Naive B cell (primary cell): ENCODE data around the gene FAM20A. TPM values are rescaled to one million over a fixed set of nuclear protein-coding genes. Genes with fewer than 3 reads are reported as not detected.

Experiments
- ATAC-seq, 2 donors: fragments of 150-1000 bp; cut with Tn5 transposase; 2 replicates each; pipeline ENCODE4 v1.10.0; 2021; ENCODE audit warnings: low read depth in 2 of 2, mild to moderate bottlenecking in 2 of 2, moderate library complexity in 2 of 2
- DNase-seq: peaks from one replicate; pipeline ENCODE4 v3.0.0; 2022
- H3K27ac Mint-ChIP-seq, 6 donors: one replicate each; pipeline ENCODE4 v1.8.0; 2020 to 2022; ENCODE audit warnings: mild to moderate bottlenecking in 6 of 6, mixed read lengths in 6 of 6, moderate library complexity in 5 of 6, inconsistent platforms in 2 of 6
- H3K27me3 Mint-ChIP-seq, 3 donors: one replicate each; pipeline ENCODE4 v1.8.0; 2021 to 2022; ENCODE audit warnings: mixed read lengths in 3 of 3, mild to moderate bottlenecking in 1 of 3
- H3K36me3 Mint-ChIP-seq, 2 donors: one replicate each; pipeline ENCODE4 v1.8.0; 2020 to 2022; ENCODE audit warnings: mixed read lengths in 2 of 2, inconsistent platforms in 1 of 2, mild to moderate bottlenecking in 1 of 2
- H3K4me1 Mint-ChIP-seq, 3 donors: one replicate each; pipeline ENCODE4 v1.8.0; 2020 to 2022; ENCODE audit warnings: mixed read lengths in 3 of 3, inconsistent platforms in 1 of 3, mild to moderate bottlenecking in 1 of 3, moderate library complexity in 1 of 3
- H3K4me3 Mint-ChIP-seq, 8 donors: one replicate each; pipeline ENCODE4 v1.8.0; 2020 to 2022; ENCODE audit warnings: mild to moderate bottlenecking in 8 of 8, mixed read lengths in 8 of 8, moderate library complexity in 8 of 8, inconsistent platforms in 2 of 8
- H3K9me3 Mint-ChIP-seq, 7 donors: one replicate each; pipeline ENCODE4 v1.8.0; 2020 to 2022; ENCODE audit warnings: mixed read lengths in 7 of 7, mild to moderate bottlenecking in 5 of 7, inconsistent platforms in 2 of 7, moderate library complexity in 1 of 7
- polyA plus RNA-seq, 6 donors: library from polyadenylated mRNA; unstranded; fragments of 300-500 nt; fragmentation: Illumina TruSeq; gene quantifications; one replicate each; pipeline ENCODE4 v1.2.3, GENCODE V29; 2021; ENCODE audit warnings: low read depth in 6 of 6

The FAM20A gene
- polyA plus RNA-seq, 6 donors from 2014 or later: 0.11 to 0.13 TPM; not detected in 4

DNA sequence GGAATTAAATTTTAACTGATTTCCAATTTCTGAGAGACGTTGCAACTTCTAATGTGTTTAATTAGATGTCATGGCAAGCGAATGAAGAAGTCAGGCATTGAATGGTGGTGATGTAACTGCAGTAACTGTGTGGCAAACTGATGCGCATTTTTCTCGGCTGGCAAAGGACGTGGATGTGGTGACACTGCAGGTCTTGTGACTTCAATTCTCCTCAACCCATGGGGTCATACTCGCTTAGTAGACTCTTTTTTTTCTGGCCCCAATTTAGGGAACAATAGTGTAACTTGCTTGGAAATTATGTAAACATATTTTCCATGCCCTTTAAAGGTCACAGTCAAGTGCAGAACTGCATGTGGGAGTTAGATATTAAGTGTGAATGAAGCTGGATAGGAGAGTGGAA, 1.9 kb upstream of the FAM20A start:
- peak overlapping the region in 1 of 8 donors; percentile 2 for H3K4me3 Mint-ChIP-seq
- ATAC-seq (no peak), DNase-seq (no peak)
- H3K27me3 Mint-ChIP-seq: peaks cover 48 to 65% (median 63%) of the 10 kb centered on the region in 3 donors
- no peak overlapping the region for H3K27ac Mint-ChIP-seq
- H3K4me1 Mint-ChIP-seq: peaks cover 5 to 11% (median 6%) of the 10 kb centered on the region in 3 donors
- H3K36me3 Mint-ChIP-seq: peaks cover 0 to 12% of the 10 kb centered on the region in 2 donors
- peaks cover 9 to 21% (median 13%) of the 10 kb centered on the region in 7 donors for H3K9me3 Mint-ChIP-seq

DNA sequence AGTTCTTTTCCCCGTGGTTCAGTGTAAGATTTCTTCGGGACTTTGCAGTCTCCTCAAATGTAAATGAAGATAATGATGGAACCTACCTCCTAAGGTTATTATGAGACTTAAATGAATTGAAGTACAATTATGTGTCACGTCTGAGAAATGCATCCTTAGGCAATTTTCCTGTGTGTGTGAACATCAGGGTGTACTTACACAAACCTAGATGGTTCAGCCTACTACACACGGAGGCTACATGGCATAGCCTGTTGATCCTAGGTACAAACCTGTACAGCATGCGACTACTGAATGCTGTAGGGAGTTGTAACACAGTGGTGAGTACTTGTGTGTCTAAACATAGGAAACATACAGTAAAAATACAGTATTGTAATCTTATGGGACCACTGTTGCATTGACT, 1.1 kb upstream of the FAM20A start:
- Mint-ChIP-seq H3K9me3 (peaks cover 3 to 13% (median 7%) of the 10 kb centered on the region in 7 donors), H3K4me1 (peaks cover 5 to 11% (median 6%) of the 10 kb centered on the region in 3 donors), H3K4me3 (peak overlapping the region in 4 of 8 donors; percentile 9 to 63 (median 38)), H3K36me3 (peaks cover 0 to 4% of the 10 kb centered on the region in 2 donors), H3K27ac (no peak overlapping the region), H3K27me3 (peaks cover 54 to 70% (median 69%) of the 10 kb centered on the region in 3 donors)
- DNase-seq: no peak
- no peak for ATAC-seq

DNA sequence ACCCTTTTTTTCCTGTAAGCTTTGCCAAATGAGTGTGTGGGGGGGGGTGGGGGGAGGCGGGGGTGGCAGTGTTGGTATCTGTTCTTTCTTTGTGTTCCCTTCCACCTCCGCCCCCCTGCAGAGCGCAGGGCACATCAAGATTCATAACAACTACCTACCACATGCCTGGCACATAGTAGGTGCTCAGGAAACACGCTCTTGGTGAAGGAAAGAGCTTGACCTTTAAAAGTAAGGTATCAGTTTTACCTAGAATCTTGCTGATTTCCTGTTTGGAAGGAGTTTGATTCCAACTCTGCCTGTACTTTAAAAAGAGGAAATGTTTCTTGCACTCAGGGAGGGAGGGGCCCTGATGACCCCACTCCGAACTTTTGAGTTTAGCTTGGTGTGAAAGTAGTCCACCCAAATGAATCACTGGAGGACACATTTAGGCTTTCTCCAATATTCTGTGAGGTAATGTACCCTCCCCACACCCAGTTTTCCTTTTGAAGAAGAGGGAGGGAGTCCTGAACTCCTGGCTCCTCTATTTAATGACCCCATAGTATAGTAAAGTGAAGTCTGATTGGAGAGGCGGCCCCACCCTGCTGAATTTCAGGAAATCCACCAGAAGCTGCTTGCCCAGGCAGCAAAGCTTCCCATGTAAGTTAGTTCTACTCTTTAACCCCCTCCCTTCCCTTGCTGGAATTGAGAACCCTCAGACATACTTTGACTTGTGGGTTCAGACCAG, 560 bp upstream of the FAM20A start:
- ATAC-seq (no peak), DNase-seq (no peak)
- Mint-ChIP-seq H3K9me3 (peaks cover 0 to 8% (median 2%) of the 10 kb centered on the region in 7 donors), H3K4me3 (peak overlapping the region in 6 of 8 donors; percentile 21 to 68 (median 60)), H3K27ac (peak overlapping the region in 1 of 6 donors; percentile 12), H3K27me3 (peaks cover 60 to 76% (median 68%) of the 10 kb centered on the region in 3 donors), H3K4me1 (peaks cover 5 to 11% (median 6%) of the 10 kb centered on the region in 3 donors), H3K36me3 (no peaks in the 10 kb centered on the region)

DNA sequence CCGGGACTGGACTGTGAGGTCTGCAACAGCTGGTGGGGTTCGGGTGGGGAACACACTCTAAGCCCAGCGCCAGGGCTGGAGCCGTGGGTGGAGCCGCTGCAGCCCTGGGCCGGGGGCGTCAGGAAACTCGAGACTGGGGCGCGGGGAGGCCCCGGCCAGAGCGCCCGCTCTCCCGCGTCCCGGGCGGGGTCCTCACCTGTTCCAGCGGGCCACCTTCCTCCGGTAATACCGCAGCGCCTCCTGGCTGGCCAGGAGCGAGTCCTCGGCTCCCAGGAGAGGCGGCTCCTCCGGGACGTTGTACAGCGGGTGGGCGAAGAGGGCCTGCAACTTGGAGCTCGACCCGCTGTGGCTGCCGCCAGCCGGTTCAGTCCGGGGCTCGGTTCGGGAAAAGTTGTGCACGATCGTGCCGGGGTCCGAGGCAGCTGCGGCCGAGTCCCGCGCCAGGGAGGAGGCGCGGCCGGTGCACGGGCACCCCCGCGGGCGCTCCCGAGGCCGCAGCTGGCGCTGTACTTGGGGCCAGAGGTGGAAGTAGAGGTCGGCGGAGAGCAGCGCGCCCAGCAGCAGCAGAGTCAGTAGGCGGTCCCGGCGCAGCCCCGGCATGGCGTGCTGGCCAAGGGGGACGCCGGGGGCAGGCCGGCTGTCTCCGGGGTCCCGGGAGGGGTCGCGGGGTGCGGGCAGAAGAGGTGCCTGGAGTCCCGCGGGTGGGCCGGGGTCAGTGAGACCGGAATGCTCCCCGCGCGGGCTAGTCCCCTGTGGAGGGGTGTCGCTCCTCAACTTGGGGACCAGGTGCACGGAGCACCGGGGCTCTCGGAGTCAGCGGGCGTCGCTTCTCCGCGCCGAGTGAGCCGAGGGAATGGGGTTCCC, 868 bp downstream of the FAM20A start:
- ATAC-seq: no peak
- H3K4me1 Mint-ChIP-seq: peaks cover 5 to 11% (median 6%) of the 10 kb centered on the region in 3 donors
- H3K27ac Mint-ChIP-seq: no peak overlapping the region
- no peak for DNase-seq
- H3K4me3 Mint-ChIP-seq: peak overlapping the region in 5 of 8 donors; percentile 66 to 80 (median 72)
- H3K27me3 Mint-ChIP-seq: peaks cover 68 to 82% (median 73%) of the 10 kb centered on the region in 3 donors
- peaks cover 0 to 6% (median 1%) of the 10 kb centered on the region in 7 donors for H3K9me3 Mint-ChIP-seq
- no peaks in the 10 kb centered on the region for H3K36me3 Mint-ChIP-seq

DNA sequence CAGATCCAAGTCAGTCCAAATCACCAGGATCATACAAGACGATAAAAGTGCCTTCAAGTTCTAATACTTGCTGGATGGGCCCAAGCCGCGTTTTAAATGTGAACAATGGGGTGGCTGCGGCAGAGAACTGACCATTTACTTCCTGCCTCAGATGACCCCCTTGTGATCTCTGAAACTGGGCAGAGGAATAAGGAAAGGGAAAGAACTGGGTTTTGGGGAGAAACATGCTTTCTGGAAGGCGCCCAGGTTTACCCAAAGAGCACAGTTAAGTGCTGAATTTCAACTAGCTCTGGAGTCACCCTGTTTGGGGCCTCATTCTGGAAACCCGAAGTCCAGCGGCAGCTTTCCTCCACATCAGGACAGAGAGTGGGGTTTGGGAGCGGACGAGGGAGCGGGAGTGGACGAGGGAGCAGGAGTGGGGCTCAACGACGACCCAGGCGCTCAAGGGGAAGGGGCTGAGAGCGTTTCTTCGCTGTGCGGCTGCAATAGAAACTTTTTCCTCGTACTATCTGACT, 1.6 kb downstream of the FAM20A start:
- H3K27me3 Mint-ChIP-seq: peaks cover 68 to 82% (median 73%) of the 10 kb centered on the region in 3 donors
- peak overlapping the region in 6 of 8 donors; percentile 65 to 80 (median 70) for H3K4me3 Mint-ChIP-seq
- H3K36me3 Mint-ChIP-seq: no peaks in the 10 kb centered on the region

DNA sequence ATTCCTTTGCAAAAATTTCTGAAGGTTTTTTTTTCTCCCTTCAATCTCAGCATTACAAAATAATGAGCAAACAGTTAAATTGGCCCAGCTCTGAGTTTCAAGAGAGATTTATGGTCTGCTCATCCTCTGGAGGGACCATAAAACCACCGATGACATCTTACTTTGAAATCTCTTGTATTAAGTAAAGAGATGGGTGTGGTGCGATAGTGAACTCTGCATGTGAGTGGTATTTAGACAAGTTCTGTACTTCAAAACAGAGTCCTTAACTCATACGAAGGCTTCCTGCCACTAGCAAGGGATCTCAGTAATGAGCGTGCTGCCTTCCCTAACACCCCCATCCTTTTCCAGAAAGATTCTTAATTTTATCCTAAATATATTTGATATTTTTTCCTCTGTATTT, 2.1 kb downstream of the FAM20A start:
- peak overlapping the region in 1 of 8 donors; percentile 66 for H3K4me3 Mint-ChIP-seq

More for the DNA sequence above, 1.6 kb downstream of the FAM20A start:
- ATAC-seq (no peak), DNase-seq (no peak)
- peaks cover 0 to 6% (median 0%) of the 10 kb centered on the region in 7 donors for H3K9me3 Mint-ChIP-seq
- H3K4me1 Mint-ChIP-seq: peaks cover 5 to 11% (median 6%) of the 10 kb centered on the region in 3 donors
- no peak overlapping the region for H3K27ac Mint-ChIP-seq

DNA sequence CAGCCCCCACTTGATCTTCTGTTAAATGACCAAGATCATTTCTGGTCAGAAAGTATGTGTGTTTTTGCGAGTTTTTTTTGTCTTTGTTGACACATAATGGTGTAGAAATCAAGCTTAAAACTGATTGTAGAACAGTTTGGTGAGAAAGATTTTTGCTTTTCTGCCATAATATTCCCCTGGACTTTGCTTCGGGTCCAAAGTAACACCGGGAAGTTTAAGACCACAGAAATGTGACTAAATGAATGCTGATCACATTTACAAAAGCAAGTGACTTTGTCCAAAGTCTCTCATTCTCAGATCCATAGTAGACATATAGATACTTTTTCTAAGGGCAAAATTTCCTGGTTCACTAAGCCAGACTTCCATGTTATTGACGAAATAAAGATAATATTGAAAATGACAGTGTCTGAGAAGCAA, 2.6 kb downstream of the FAM20A start:
- no peaks in the 10 kb centered on the region for H3K36me3 Mint-ChIP-seq
- peaks cover 67 to 87% (median 75%) of the 10 kb centered on the region in 3 donors for H3K27me3 Mint-ChIP-seq
- no peak for ATAC-seq
- H3K9me3 Mint-ChIP-seq: peaks cover 0 to 7% (median 0%) of the 10 kb centered on the region in 7 donors
- H3K4me3 Mint-ChIP-seq: no peak overlapping the region
- H3K27ac Mint-ChIP-seq: no peak overlapping the region
- no peak for DNase-seq
- H3K4me1 Mint-ChIP-seq: peaks cover 5 to 11% (median 6%) of the 10 kb centered on the region in 3 donors

More for the DNA sequence above, 2.1 kb downstream of the FAM20A start:
- Mint-ChIP-seq H3K4me1 (peaks cover 5 to 11% (median 6%) of the 10 kb centered on the region in 3 donors), H3K36me3 (no peaks in the 10 kb centered on the region), H3K27ac (no peak overlapping the region), H3K27me3 (peaks cover 71 to 87% (median 75%) of the 10 kb centered on the region in 3 donors), H3K9me3 (peaks cover 0 to 6% (median 0%) of the 10 kb centered on the region in 7 donors)
- DNase-seq (no peak), ATAC-seq (no peak)

DNA sequence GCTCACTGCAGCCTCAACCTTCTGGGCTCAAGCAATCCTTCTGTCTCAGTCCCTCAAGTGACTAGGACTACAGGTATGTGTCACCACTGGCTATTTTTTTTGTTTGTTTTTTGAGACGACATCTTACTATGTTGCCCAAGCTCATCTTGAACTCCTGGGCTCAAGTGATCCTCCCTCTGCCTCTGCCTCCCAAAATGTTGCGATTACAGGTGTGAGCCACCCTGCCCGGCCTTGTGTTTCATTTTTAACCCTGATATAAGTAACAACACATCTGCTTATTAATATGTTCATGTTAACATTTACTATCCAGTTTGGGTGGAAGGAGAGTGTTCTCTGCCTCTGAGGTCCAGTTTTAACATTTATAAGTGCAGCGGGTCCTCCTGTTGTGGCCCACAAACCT, 3.1 kb downstream of the FAM20A start:
- Mint-ChIP-seq H3K9me3 (peaks cover 0 to 5% (median 0%) of the 10 kb centered on the region in 7 donors), H3K4me3 (no peak overlapping the region), H3K4me1 (peaks cover 5 to 11% (median 6%) of the 10 kb centered on the region in 3 donors), H3K27ac (no peak overlapping the region), H3K36me3 (no peaks in the 10 kb centered on the region), H3K27me3 (peaks cover 65 to 87% (median 75%) of the 10 kb centered on the region in 3 donors)
- DNase-seq: no peak
- no peak for ATAC-seq

DNA sequence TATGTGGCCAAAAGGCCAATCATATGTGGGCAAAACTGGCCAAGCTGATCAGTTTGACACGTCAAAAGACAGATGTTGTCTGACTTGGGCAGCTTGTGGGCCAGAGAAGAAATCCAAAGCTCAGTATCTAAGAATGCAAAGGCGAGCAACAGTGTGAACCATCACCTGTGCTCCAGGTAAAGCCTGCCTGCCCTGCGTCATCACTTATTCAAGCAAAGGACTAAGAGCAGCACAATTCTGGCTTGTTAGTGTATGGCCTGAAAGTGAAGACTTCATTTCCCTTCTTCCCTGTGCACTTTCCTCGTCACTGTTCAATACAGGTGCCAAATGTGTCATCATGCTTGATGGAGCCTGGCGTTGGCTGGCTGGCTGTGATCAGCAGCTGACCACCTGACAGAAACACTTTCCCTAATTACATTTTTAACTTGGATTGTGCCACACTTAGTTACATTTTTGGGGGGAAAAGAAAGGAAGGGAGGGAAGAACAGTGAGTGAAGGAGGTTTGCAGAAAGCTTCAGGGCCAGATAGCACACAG, 4.7 kb downstream of the FAM20A start:
- H3K27me3 Mint-ChIP-seq: peaks cover 67 to 85% (median 70%) of the 10 kb centered on the region in 3 donors
- H3K36me3 Mint-ChIP-seq: no peaks in the 10 kb centered on the region
- H3K4me1 Mint-ChIP-seq: peaks cover 5 to 6% (median 6%) of the 10 kb centered on the region in 3 donors
- peaks cover 0 to 7% (median 0%) of the 10 kb centered on the region in 7 donors for H3K9me3 Mint-ChIP-seq
- H3K27ac Mint-ChIP-seq: no peak overlapping the region
- no peak overlapping the region for H3K4me3 Mint-ChIP-seq
- DNase-seq (no peak), ATAC-seq (no peak)

DNA sequence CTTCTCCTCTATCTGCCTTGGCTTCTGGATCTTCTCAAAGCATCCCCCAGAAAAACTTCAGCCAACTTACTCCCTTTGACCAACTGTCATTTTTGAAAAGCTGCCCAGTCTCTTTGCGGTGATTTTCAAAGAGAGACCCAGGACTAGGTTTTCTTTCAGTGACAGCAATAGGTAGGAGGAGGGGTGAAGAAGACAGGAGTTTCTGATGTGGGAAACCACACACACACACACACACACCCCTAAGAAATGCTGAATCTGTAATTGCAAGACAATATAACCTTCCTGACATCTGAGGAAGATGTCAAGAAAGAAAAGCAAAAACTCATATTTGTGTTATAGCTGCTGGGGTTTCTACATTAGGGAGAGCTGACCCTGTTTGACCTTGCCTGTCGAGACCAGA, 5.2 kb downstream of the FAM20A start:
- Mint-ChIP-seq H3K4me3 (peak overlapping the region in 1 of 8 donors; percentile 34), H3K4me1 (peaks cover 5 to 6% (median 5%) of the 10 kb centered on the region in 3 donors), H3K27ac (no peak overlapping the region), H3K9me3 (peaks cover 0 to 7% (median 0%) of the 10 kb centered on the region in 7 donors), H3K36me3 (no peaks in the 10 kb centered on the region), H3K27me3 (peaks cover 68 to 82% (median 71%) of the 10 kb centered on the region in 3 donors)
- DNase-seq: no peak
- ATAC-seq: no peak

DNA sequence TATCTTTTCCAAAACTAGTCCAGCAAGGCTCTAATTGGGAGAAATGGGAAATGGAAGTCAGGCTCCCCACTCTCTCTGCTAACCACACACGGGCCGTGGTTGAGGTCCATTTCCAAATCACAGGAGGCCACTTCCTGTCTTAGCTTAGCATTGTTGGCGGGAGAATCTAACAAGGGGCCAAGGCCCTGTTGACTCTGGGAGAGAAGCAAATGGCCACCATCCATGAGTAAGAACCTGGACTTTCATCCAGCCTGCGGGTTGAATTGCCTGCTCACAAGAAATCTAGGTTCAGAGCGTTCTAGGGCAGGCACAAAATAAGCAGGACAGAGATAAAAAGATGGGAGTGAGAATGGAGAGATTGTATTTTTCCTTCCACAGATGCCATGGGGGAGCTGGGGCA, 5.7 kb downstream of the FAM20A start:
- H3K4me3 Mint-ChIP-seq: no peak overlapping the region
- peaks cover 5 to 6% (median 5%) of the 10 kb centered on the region in 3 donors for H3K4me1 Mint-ChIP-seq
- no peak overlapping the region for H3K27ac Mint-ChIP-seq
- DNase-seq (no peak), ATAC-seq (no peak)
- peaks cover 68 to 82% (median 76%) of the 10 kb centered on the region in 3 donors for H3K27me3 Mint-ChIP-seq
- no peaks in the 10 kb centered on the region for H3K36me3 Mint-ChIP-seq
- H3K9me3 Mint-ChIP-seq: peaks cover 0 to 7% (median 0%) of the 10 kb centered on the region in 7 donors

DNA sequence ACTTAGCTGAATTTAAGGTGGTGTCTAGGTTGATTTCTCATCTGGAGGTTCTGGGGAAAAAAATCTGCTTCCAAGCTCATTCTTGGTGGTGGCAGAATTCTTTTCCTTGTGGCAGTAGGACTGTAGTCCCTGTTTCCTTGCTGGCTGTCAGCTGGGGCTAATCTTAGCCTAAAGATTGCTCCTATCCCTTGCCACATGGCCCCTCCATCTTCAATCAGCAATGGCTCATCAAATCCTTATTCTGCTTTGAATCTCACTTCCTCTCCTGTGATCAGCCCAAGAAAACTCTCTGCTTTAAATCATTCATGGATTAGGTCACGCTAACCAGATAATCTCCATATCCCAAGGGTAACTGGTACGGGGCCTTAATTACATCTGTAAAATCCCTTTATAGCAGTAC, 6.6 kb downstream of the FAM20A start:
- H3K27me3 Mint-ChIP-seq: peaks cover 66 to 78% (median 71%) of the 10 kb centered on the region in 3 donors
- no peak overlapping the region for H3K27ac Mint-ChIP-seq
- ATAC-seq (no peak), DNase-seq (no peak)
- H3K36me3 Mint-ChIP-seq: no peaks in the 10 kb centered on the region
- no peak overlapping the region for H3K4me3 Mint-ChIP-seq
- H3K9me3 Mint-ChIP-seq: peaks cover 0 to 5% (median 0%) of the 10 kb centered on the region in 7 donors
- peaks cover 2% of the 10 kb centered on the region in 3 donors for H3K4me1 Mint-ChIP-seq
